ENCODE measurements around the gene BICC1. TPM values are rescaled to one million over a fixed set of nuclear protein-coding genes. Genes with fewer than 3 reads are reported as not detected.

The BICC1 gene
- total and polyA plus RNA-seq, 2 experiments from 2014 or later: 5.8 to 20.4 TPM

GRCh38 chr10:58791137-58791536, 278.5 kb downstream of the BICC1 start:
- H3K27ac ChIP-seq: no peak overlapping the region
- H3K4me1 ChIP-seq (ENCODE audit: insufficient read depth): no peaks in the 10 kb centered on the region
- WGBS (ENCODE audit: low lambda C conversion rate, missing lambda C conversion rate): 96% methylated on average over 6 of the region's 6 CpGs
- no peak overlapping the region for H2AFZ ChIP-seq
- no peaks in the 10 kb centered on the region for H3K9me2 ChIP-seq (replicated peaks; ENCODE audit: insufficient read depth)
- DNase-seq (ENCODE audit: low spot score): no peak
- H3K4me3 ChIP-seq: no peak overlapping the region
- no peaks in the 10 kb centered on the region for H3K27me3 ChIP-seq
- H4K20me1 ChIP-seq (ENCODE audit: insufficient read depth, poor library complexity, severe bottlenecking): no peaks in the 10 kb centered on the region
- TF ChIP-seq EZH2phosphoT487 (IDR thresholded peaks at IDR 0.05; ENCODE audit: low read depth, severe bottlenecking, unreplicated experiment) (no peak), EZH2 (IDR thresholded peaks at IDR 0.05; ENCODE audit: borderline replicate concordance) (no peak)
- TF ChIP-seq, protein P1, sequence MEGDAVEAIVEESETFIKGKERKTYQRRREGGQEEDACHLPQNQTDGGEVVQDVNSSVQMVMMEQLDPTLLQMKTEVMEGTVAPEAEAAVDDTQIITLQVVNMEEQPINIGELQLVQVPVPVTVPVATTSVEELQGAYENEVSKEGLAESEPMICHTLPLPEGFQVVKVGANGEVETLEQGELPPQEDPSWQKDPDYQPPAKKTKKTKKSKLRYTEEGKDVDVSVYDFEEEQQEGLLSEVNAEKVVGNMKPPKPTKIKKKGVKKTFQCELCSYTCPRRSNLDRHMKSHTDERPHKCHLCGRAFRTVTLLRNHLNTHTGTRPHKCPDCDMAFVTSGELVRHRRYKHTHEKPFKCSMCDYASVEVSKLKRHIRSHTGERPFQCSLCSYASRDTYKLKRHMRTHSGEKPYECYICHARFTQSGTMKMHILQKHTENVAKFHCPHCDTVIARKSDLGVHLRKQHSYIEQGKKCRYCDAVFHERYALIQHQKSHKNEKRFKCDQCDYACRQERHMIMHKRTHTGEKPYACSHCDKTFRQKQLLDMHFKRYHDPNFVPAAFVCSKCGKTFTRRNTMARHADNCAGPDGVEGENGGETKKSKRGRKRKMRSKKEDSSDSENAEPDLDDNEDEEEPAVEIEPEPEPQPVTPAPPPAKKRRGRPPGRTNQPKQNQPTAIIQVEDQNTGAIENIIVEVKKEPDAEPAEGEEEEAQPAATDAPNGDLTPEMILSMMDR (IDR thresholded peaks at IDR 0.05; ENCODE audit: poor library complexity): no peak
- H3K36me3 ChIP-seq (replicated peaks; ENCODE audit: insufficient read depth, low read depth): no peaks in the 10 kb centered on the region
- no peaks in the 10 kb centered on the region for H3K9me3 ChIP-seq (ENCODE audit: low read depth)
- H3K79me2 ChIP-seq: no peaks in the 10 kb centered on the region
- H3K4me2 ChIP-seq: no peak overlapping the region

- H3K36me3 ChIP-seq (replicated peaks; ENCODE audit: insufficient read depth, low read depth): no peaks in the 10 kb centered on the region
- H3K27me3 ChIP-seq: no peaks in the 10 kb centered on the region
- H3K4me1 ChIP-seq (ENCODE audit: insufficient read depth): no peaks in the 10 kb centered on the region
- no peaks in the 10 kb centered on the region for H3K9me2 ChIP-seq (replicated peaks; ENCODE audit: insufficient read depth)
- no peak overlapping the region for H3K27ac ChIP-seq
- no peaks in the 10 kb centered on the region for H3K9me3 ChIP-seq (ENCODE audit: low read depth)
- H4K20me1 ChIP-seq (ENCODE audit: insufficient read depth, poor library complexity, severe bottlenecking): no peaks in the 10 kb centered on the region
- H3K4me3 ChIP-seq: no peak overlapping the region
- no peaks in the 10 kb centered on the region for H3K79me2 ChIP-seq
- DNase-seq (ENCODE audit: low spot score): no peak
- no peak overlapping the region for H3K4me2 ChIP-seq
- TF ChIP-seq, protein P1 (IDR thresholded peaks at IDR 0.05; ENCODE audit: poor library complexity): no peak
- no peak for TF ChIP-seq EZH2phosphoT487 (IDR thresholded peaks at IDR 0.05; ENCODE audit: low read depth, severe bottlenecking, unreplicated experiment)
- TF ChIP-seq EZH2 (IDR thresholded peaks at IDR 0.05; ENCODE audit: borderline replicate concordance): no peak
- H2AFZ ChIP-seq: no peak overlapping the region
Observed at GRCh38 chr10:58795560-58795959, 282.9 kb downstream of the BICC1 start.

DNA sequence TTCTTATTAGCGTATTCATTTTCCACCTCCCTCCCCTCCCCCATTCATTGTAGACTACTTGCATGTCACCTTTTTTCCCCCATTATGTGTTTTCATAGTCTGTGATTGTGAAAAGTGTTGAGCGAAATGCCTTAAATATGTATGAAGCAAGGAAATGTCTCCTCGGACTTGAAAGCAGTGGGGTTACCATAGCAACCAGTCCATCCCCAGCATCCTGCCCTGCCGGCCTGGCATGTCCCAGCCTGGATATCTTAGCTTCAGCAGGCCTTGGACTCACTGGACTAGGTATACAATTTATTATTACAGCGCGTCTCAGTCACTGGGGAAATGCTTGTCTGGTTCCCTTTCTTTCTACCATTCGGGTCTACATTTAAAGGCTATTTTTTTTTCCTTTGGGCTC, 283.6 kb downstream of the BICC1 start:
- WGBS (ENCODE audit: low lambda C conversion rate, missing lambda C conversion rate): 78% methylated on average over 7 of the region's 7 CpGs
- no peak overlapping the region for H2AFZ ChIP-seq
- H3K27ac ChIP-seq: no peak overlapping the region
- no peak for TF ChIP-seq EZH2phosphoT487 (IDR thresholded peaks at IDR 0.05; ENCODE audit: low read depth, severe bottlenecking, unreplicated experiment)
- TF ChIP-seq EZH2 (IDR thresholded peaks at IDR 0.05; ENCODE audit: borderline replicate concordance): no peak
- TF ChIP-seq, protein P1 (IDR thresholded peaks at IDR 0.05; ENCODE audit: poor library complexity): no peak
- no peaks in the 10 kb centered on the region for H3K79me2 ChIP-seq
- no peaks in the 10 kb centered on the region for H4K20me1 ChIP-seq (ENCODE audit: insufficient read depth, poor library complexity, severe bottlenecking)
- H3K4me1 ChIP-seq (ENCODE audit: insufficient read depth): no peaks in the 10 kb centered on the region
- H3K9me3 ChIP-seq (ENCODE audit: low read depth): no peaks in the 10 kb centered on the region
- no peaks in the 10 kb centered on the region for H3K36me3 ChIP-seq (replicated peaks; ENCODE audit: insufficient read depth, low read depth)
- H3K4me2 ChIP-seq: no peak overlapping the region
- H3K9me2 ChIP-seq (replicated peaks; ENCODE audit: insufficient read depth): no peaks in the 10 kb centered on the region
- H3K27me3 ChIP-seq: no peaks in the 10 kb centered on the region
- no peak overlapping the region for H3K4me3 ChIP-seq
- DNase-seq (ENCODE audit: low spot score): no peak

DNA sequence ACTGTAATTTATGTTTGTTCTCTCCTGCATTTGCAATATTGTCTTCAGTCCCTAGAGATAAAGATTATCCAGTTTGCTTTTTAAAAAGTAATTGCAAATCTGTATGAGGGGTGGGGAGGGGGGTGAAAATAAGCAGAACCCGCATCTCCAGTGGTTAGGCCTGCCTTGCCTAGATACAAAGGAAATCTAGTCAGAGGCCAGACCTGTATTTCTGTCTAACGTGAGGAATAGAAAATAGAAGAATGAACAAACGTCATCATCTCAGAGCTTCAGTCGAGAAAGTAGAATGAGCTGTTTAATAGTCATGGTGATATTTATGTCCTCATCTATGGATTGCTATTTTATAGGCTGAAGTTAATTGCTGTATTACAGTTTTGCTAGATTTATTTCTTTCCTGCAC, 284.2 kb downstream of the BICC1 start:
- 63% methylated on average over 4 of the region's 4 CpGs for WGBS (ENCODE audit: low lambda C conversion rate, missing lambda C conversion rate)
- Histone ChIP-seq H3K9me2 (replicated peaks; ENCODE audit: insufficient read depth) (no peaks in the 10 kb centered on the region), H3K36me3 (replicated peaks; ENCODE audit: insufficient read depth, low read depth) (no peaks in the 10 kb centered on the region), H3K9me3 (ENCODE audit: low read depth) (no peaks in the 10 kb centered on the region), H3K27ac (no peak overlapping the region), H2AFZ (no peak overlapping the region), H3K27me3 (no peaks in the 10 kb centered on the region), H3K4me3 (no peak overlapping the region), H3K4me2 (no peak overlapping the region), H4K20me1 (ENCODE audit: insufficient read depth, poor library complexity, severe bottlenecking) (no peaks in the 10 kb centered on the region), H3K79me2 (no peaks in the 10 kb centered on the region), H3K4me1 (ENCODE audit: insufficient read depth) (no peaks in the 10 kb centered on the region)
- DNase-seq (ENCODE audit: low spot score): no peak
- TF ChIP-seq EZH2phosphoT487 (IDR thresholded peaks at IDR 0.05; ENCODE audit: low read depth, severe bottlenecking, unreplicated experiment): no peak
- TF ChIP-seq, protein P1 (IDR thresholded peaks at IDR 0.05; ENCODE audit: poor library complexity): no peak
- no peak for TF ChIP-seq EZH2 (IDR thresholded peaks at IDR 0.05; ENCODE audit: borderline replicate concordance)
